ENCODE results near the gene C1QTNF7. TPM values are rescaled to one million over a fixed set of nuclear protein-coding genes. Genes with fewer than 3 reads are reported as not detected.

Gene C1QTNF7
- total RNA-seq, 1 experiment from 2014 or later, result not detected

DNA sequence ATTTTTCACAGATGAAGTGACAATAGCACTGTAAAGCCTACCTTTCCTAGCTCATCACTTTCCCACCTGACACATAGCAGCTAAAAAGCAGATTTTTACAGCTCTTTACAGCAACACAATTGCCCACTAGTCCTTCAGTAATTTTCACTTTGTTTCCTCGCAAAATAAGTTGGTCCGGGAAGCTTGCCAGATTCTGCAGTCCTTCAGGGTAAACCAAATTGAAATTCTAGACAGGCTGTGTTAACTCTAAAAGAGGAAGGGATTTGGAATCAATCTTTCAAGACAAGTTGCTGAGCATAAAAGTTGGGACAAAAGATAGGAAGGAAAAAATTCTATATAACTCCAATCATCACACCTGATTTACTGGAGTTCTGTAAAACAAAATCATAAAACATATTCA is 8.7 kb downstream of the C1QTNF7 start:
- intact Hi-C loops (cut with micrococcal nuclease; ENCODE audit: unreplicated experiment), result no loop called here
- Mint-ChIP-seq H3K4me1 (ENCODE audit: low read depth, unreplicated experiment) (no peaks in the 10 kb centered on the region), H3K4me3 (ENCODE audit: low read depth, unreplicated experiment) (no peak overlapping the region), H3K27me3 (ENCODE audit: unreplicated experiment) (no peaks in the 10 kb centered on the region), H3K27ac (ENCODE audit: unreplicated experiment) (no peak overlapping the region), H3K9me3 (ENCODE audit: low read depth, unreplicated experiment) (peaks cover 3% of the 10 kb centered on the region), H3K36me3 (ENCODE audit: insufficient read depth, unreplicated experiment) (no peaks in the 10 kb centered on the region)
- BruUV-seq (replicated peaks), result no TSS peak
- TF ChIP-seq, protein P1, sequence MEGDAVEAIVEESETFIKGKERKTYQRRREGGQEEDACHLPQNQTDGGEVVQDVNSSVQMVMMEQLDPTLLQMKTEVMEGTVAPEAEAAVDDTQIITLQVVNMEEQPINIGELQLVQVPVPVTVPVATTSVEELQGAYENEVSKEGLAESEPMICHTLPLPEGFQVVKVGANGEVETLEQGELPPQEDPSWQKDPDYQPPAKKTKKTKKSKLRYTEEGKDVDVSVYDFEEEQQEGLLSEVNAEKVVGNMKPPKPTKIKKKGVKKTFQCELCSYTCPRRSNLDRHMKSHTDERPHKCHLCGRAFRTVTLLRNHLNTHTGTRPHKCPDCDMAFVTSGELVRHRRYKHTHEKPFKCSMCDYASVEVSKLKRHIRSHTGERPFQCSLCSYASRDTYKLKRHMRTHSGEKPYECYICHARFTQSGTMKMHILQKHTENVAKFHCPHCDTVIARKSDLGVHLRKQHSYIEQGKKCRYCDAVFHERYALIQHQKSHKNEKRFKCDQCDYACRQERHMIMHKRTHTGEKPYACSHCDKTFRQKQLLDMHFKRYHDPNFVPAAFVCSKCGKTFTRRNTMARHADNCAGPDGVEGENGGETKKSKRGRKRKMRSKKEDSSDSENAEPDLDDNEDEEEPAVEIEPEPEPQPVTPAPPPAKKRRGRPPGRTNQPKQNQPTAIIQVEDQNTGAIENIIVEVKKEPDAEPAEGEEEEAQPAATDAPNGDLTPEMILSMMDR (IDR thresholded peaks at IDR 0.05; ENCODE audit: unreplicated experiment), result no peak
- CTCF ChIA-PET, result no interaction called here
- no peak for DNase-seq

DNA sequence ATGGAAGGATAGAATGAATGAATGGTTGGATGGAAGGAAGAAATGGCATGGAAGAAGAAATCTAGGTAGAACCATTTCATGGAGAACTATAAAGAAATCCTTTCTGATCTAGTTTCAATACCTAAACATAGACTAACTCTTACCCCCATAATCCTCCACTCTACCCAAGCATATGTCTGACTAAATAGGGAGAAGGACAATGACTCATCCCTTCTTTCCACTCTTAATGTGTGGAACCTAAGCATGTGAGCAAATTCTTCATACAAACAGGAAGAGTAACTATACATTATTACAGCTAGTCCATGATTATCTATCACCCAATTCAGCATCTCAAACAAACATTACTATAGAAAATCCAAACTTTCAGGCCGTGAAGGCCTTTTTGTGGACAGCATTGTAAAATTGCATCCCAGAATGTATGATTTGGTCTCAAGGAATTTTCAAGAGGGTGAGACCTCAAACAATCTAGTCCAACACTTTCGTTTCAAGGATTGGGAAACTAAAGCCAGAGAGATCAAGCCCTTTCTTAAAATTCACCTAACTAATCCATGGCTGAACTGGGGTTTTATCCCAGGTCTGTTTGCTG is 11.2 kb downstream of the C1QTNF7 start:
- no peaks in the 10 kb centered on the region for H3K9me3 Mint-ChIP-seq (ENCODE audit: low read depth, unreplicated experiment)
- H3K4me1 Mint-ChIP-seq (ENCODE audit: low read depth, unreplicated experiment), result no peaks in the 10 kb centered on the region
- intact Hi-C loops (cut with micrococcal nuclease; ENCODE audit: unreplicated experiment), result no loop called here
- no peaks in the 10 kb centered on the region for H3K27me3 Mint-ChIP-seq (ENCODE audit: unreplicated experiment)
- H3K4me3 Mint-ChIP-seq (ENCODE audit: low read depth, unreplicated experiment), result no peak overlapping the region
- CTCF ChIA-PET, result no interaction called here
- TF ChIP-seq, protein P1 (IDR thresholded peaks at IDR 0.05; ENCODE audit: unreplicated experiment), result no peak
- H3K27ac Mint-ChIP-seq (ENCODE audit: unreplicated experiment), result no peak overlapping the region
- no peak for DNase-seq
- BruUV-seq (replicated peaks), result no TSS peak
- H3K36me3 Mint-ChIP-seq (ENCODE audit: insufficient read depth, unreplicated experiment), result no peaks in the 10 kb centered on the region

DNA sequence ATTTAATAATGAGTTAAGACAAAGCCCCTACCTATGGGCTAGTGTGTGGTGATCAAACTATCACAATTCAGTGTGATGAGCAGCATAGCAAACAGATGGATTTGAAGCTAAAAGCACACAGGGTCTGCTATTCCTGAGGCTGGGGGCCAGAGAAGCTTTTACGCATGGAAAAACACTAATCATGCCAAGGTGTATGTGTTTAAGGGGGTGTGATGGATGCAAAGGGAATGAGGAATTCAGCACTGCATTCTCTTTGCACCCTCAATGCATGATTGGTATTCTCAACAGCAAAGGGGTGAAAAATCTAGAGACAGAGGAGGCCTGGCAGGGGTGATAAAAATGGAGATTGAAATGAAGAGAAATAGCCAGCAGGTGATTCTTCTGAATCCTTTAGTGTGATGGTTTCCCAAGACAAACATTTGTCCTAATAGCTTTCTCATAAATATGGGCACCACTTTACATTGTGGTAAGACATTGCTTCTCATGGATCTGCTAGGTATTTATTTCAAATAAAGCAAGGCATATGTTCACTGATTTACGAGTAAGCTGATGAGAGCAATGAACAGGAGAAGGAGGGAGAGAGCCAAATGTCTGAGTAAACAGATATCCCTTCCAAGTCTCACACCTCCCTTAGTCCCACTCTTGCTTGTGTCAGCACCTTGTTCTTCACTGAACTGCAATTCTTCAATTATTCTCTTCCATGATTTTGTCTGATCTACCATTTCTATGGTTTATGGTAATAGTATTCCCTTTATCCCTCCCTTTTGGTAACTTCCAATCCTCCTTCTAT is 15.7 kb downstream of the C1QTNF7 start:
- DNase-seq, result no peak
- Mint-ChIP-seq H3K27me3 (ENCODE audit: unreplicated experiment) (no peaks in the 10 kb centered on the region), H3K9me3 (ENCODE audit: low read depth, unreplicated experiment) (no peaks in the 10 kb centered on the region), H3K27ac (ENCODE audit: unreplicated experiment) (no peak overlapping the region), H3K4me3 (ENCODE audit: low read depth, unreplicated experiment) (no peak overlapping the region), H3K36me3 (ENCODE audit: insufficient read depth, unreplicated experiment) (no peaks in the 10 kb centered on the region), H3K4me1 (ENCODE audit: low read depth, unreplicated experiment) (peaks cover 11% of the 10 kb centered on the region)
- no TSS peak for BruUV-seq (replicated peaks)
- TF ChIP-seq, protein P1 (IDR thresholded peaks at IDR 0.05; ENCODE audit: unreplicated experiment), result no peak
- intact Hi-C loops (cut with micrococcal nuclease; ENCODE audit: unreplicated experiment), result no loop called here
- CTCF ChIA-PET, result no interaction called here

DNA sequence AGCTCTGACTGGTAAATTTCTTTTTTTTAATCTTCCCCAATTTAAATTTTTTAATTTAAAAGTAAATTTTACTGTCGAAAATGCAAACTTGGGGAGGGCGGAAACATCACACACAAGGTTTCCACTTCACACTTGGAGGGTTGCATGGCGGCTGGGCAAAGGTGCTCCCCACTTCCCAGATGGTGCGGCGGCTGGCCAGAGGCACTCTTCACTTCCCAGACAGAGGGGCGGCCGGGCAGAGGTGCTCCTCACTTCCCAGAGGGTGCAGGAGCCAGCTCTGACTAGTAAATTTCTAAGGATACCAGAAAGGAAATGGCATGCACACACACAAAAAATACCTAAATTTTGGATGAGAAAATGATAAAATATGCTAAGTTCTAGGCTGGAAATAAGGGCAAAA is 16.4 kb downstream of the C1QTNF7 start:
- no TSS peak for BruUV-seq (replicated peaks)
- H3K27me3 Mint-ChIP-seq (ENCODE audit: unreplicated experiment), result peaks cover 2% of the 10 kb centered on the region
- intact Hi-C loops (cut with micrococcal nuclease; ENCODE audit: unreplicated experiment), result no loop called here
- H3K9me3 Mint-ChIP-seq (ENCODE audit: low read depth, unreplicated experiment), result no peaks in the 10 kb centered on the region
- H3K36me3 Mint-ChIP-seq (ENCODE audit: insufficient read depth, unreplicated experiment), result no peaks in the 10 kb centered on the region
- no peak for DNase-seq
- TF ChIP-seq, protein P1 (IDR thresholded peaks at IDR 0.05; ENCODE audit: unreplicated experiment), result no peak
- H3K27ac Mint-ChIP-seq (ENCODE audit: unreplicated experiment), result no peak overlapping the region
- CTCF ChIA-PET, result no interaction called here
- peaks cover 11% of the 10 kb centered on the region for H3K4me1 Mint-ChIP-seq (ENCODE audit: low read depth, unreplicated experiment)
- no peak overlapping the region for H3K4me3 Mint-ChIP-seq (ENCODE audit: low read depth, unreplicated experiment)
